ENCODE results near the gene FAM162B. TPM values are rescaled to one million over a fixed set of nuclear protein-coding genes. Genes with fewer than 3 reads are reported as not detected.
"Not testable (repeated sequence)": the region's sequence is repeated elsewhere in the genome, so short reads cannot be mapped to it uniquely, and the experiment has no call there.

FAM162B gene
- total RNA-seq, 2 experiments from 2014 or later, result not detected

DNA sequence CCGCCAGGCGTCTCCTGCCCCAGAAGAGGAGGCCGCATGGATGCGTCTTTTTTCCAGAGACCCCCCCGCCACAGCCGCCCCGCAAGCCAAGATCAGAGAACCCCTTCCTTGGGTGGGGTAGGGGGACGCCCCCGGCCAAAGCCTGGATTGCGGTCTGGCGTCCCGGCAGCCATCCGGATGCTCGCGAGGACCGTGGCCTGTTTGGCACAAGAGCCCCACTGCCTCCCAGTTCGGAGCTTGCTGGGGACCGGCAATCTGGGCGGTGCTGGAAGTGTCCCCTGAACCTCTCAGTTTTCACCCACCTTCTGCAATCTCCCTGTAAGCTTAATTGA, 924 bp downstream of the FAM162B start:
- intact Hi-C loops (cut with micrococcal nuclease), result no loop called here
- Mint-ChIP-seq H3K4me1 (ENCODE audit: low read depth) (peaks cover 9% of the 10 kb centered on the region), H3K27ac (no peak overlapping the region), H3K27me3 (peaks cover 35% of the 10 kb centered on the region), H3K9me3 (no peaks in the 10 kb centered on the region), H3K4me3 (peak overlapping the region; percentile 18), H3K36me3 (no peaks in the 10 kb centered on the region)
- POLR2A ChIA-PET, result no interaction called here
- DNase-seq, result no peak
- CTCF ChIA-PET, result no interaction called here

DNA sequence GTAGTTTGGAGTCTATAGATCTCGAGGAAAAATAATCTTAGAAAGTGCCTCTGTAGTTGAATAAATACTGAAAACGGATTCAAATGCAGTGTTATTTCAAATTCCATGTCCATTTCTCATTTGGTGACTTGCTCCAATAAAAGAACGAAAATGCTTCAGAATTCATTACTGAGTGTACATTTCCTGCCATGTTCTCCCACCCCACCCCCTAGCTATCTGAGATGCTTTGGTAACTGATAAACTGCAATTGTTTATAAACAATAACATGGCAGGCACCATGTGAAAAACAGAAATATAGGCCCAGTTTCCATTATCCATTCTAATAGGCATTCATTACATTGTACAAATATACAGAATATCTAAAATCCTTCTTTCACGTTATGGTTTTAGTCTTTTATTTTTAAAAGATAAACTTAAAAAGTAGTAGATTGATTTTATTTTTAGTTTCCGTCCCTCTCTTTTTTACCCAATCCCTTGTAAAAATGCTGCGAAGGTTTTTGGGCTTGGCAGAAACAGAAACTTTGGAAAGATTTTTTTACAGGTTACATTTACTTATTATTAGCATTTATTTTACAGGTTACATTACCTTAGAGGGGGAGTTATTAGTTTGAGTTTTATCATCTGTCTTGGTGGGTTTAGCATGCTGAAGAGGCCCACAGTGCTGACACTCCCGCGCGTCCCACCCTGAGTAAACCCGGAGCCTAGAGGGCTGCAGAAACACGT, 1.5 kb downstream of the FAM162B start:
- H3K27ac Mint-ChIP-seq, result no peak overlapping the region
- POLR2A ChIA-PET, result no interaction called here
- peak overlapping the region; percentile 13 for H3K4me3 Mint-ChIP-seq
- no peaks in the 10 kb centered on the region for H3K9me3 Mint-ChIP-seq
- no peaks in the 10 kb centered on the region for H3K36me3 Mint-ChIP-seq
- peaks cover 35% of the 10 kb centered on the region for H3K27me3 Mint-ChIP-seq
- intact Hi-C loops (cut with micrococcal nuclease), result no loop called here
- DNase-seq, result no peak
- CTCF ChIA-PET, result no interaction called here
- H3K4me1 Mint-ChIP-seq (ENCODE audit: low read depth), result peaks cover 9% of the 10 kb centered on the region

DNA sequence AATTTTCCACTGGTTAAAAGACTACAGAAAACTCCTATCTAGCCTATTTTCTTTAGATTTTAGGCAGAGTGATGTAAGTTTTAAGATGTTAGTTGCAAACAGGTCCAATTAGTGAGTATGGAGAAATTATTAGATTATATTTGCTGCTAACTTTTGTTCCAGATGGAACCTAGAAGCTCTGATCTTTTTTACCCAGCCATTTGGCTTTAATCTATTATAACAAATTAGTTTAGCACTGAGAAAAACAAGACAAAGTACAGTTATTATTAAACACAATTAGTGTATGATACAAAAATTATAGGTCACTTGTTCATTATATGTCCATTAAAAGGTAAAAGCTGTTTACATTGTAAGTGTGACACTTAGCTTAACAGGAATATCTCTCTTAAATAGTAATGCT, 2.5 kb downstream of the FAM162B start:
- Mint-ChIP-seq H3K4me3 (no peak overlapping the region), H3K36me3 (no peaks in the 10 kb centered on the region), H3K9me3 (no peaks in the 10 kb centered on the region), H3K27me3 (peaks cover 33% of the 10 kb centered on the region), H3K4me1 (ENCODE audit: low read depth) (peaks cover 9% of the 10 kb centered on the region), H3K27ac (no peak overlapping the region)
- intact Hi-C loops (cut with micrococcal nuclease), result no loop called here
- ChIA-PET POLR2A (no interaction called here), CTCF (interaction anchor here (0.6 kb wide), 1 partner anchor 643 kb away, joined by 3 read pairs; no protein-coding TSS in a partner anchor)
- no peak for DNase-seq

DNA sequence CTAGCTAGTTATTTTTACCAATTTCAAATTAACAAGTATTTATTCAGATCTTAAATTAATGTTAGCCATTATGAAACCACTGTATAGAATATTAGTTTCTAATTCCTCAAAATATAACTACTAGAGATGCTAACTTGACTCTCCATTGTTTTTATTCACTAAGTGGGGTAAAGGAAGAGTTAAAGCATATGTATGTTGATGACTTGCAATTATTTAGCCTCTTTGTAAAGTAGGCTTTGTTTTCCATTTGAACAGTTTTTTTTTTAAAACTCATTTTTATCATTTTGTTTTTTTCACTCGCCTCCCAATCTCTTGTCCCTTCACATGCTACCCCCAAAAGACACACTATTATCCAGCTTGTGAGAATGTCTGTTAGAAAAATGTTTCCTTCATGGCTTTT, 3.3 kb downstream of the FAM162B start:
- CTCF ChIA-PET, result no interaction called here
- Mint-ChIP-seq H3K27ac (no peak overlapping the region), H3K27me3 (peaks cover 33% of the 10 kb centered on the region), H3K9me3 (no peaks in the 10 kb centered on the region), H3K36me3 (no peaks in the 10 kb centered on the region), H3K4me3 (no peak overlapping the region), H3K4me1 (ENCODE audit: low read depth) (peaks cover 9% of the 10 kb centered on the region)
- no peak for DNase-seq
- intact Hi-C loops (cut with micrococcal nuclease), result no loop called here
- POLR2A ChIA-PET, result no interaction called here

DNA sequence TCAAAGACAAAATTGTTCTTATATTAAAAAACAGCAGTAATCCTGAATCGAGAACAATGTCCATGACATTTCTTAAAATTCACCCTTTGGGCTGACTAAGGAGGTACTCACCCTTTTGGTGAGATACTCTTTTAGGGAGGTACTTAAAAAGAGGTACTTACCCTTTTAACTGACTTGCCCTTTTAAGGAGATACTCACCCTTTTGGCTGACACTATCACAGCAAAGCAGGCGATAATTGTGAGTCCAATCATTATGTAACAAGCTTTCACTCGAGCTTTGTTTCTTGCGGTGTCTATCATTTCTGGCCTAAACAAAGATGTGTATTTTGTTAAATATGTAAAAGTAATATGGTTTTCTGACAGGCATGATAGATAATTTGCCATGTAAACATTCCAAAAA, 3.7 kb downstream of the FAM162B start:
- H3K9me3 Mint-ChIP-seq, result no peaks in the 10 kb centered on the region
- no peak for DNase-seq
- peaks cover 9% of the 10 kb centered on the region for H3K4me1 Mint-ChIP-seq (ENCODE audit: low read depth)
- H3K4me3 Mint-ChIP-seq, result no peak overlapping the region
- H3K36me3 Mint-ChIP-seq, result no peaks in the 10 kb centered on the region
- ChIA-PET CTCF (no interaction called here), POLR2A (no interaction called here)
- H3K27me3 Mint-ChIP-seq, result peaks cover 31% of the 10 kb centered on the region
- H3K27ac Mint-ChIP-seq, result no peak overlapping the region
- intact Hi-C loops (cut with micrococcal nuclease), result no loop called here

DNA sequence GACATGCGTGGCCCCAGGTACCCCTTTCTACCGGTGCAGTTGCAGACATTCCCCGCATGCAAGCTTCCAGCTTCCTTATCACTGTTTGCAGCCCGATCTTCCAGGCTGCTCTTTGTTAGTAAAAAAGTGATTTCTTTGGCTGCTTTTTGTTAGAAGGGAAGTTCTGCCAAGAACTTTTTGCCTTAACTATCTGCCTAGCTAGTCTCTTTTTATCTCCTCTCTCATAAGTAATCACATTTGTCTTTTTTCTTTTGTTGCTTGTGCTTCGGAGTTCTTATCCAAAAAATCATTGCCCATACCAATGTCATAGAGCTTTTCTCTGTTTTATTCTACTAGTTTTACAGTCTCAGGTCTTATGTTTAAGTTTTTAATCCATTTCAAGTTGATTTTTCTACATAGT, 20.3 kb downstream of the FAM162B start:
- intact Hi-C loops (cut with micrococcal nuclease), result no loop called here
- no peak for DNase-seq
- CTCF ChIA-PET, result no interaction called here

DNA sequence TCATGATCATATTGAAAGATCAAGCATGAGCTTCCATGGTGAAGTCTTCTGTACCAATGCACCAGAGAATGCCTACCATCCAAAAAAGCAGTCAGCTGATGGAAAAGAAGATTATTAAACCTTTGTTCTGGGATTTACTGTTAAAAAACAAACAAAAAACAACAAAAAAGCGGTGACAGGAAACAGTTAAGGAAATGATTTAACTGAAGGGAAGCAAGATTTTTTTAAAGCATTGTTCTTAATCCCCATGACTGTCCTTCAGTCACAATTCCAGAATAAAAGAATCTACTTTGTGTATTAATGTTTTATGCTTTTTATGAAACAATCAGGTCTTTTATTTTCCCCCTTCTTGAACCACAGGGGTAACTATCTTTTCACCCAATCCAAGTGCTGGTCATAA, 23.9 kb downstream of the FAM162B start:
- Mint-ChIP-seq H3K27me3 (no peaks in the 10 kb centered on the region), H3K4me1 (ENCODE audit: low read depth) (no peaks in the 10 kb centered on the region), H3K27ac (no peak overlapping the region), H3K9me3 (peaks cover 51% of the 10 kb centered on the region), H3K36me3 (peaks cover 14% of the 10 kb centered on the region), H3K4me3 (no peak overlapping the region)
- ChIA-PET CTCF (no interaction called here), POLR2A (no interaction called here)
- DNase-seq, result no peak
- intact Hi-C loops (cut with micrococcal nuclease), result no loop called here

More for the DNA sequence above, 20.3 kb downstream of the FAM162B start:
- Mint-ChIP-seq H3K27me3 (no peaks in the 10 kb centered on the region), H3K4me3 (no peak overlapping the region), H3K36me3 (no peaks in the 10 kb centered on the region), H3K4me1 (ENCODE audit: low read depth) (no peaks in the 10 kb centered on the region), H3K27ac (no peak overlapping the region), H3K9me3 (peaks cover 30% of the 10 kb centered on the region)
- POLR2A ChIA-PET, result no interaction called here

DNA sequence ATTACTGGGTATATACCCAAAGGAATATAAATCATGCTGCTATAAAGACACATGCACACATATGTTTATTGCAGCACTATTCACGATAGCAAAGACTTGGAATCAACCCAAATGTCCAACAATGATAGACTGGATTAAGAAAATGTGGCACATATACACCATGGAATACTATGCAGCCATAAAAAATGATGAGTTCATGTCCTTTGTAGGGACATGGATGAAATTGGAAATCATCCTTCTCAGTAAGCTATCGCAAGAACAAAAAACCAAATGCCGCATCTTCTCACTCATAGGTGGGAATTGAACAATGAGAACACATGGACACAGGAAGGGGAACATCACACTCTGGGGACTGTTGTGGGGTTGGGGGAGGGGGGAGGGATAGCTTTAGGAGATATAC, 25.0 kb downstream of the FAM162B start:
- H3K27me3 Mint-ChIP-seq; intact Hi-C loops (cut with micrococcal nuclease); H3K4me3 Mint-ChIP-seq; H3K4me1 Mint-ChIP-seq (ENCODE audit: low read depth); DNase-seq; POLR2A ChIA-PET; CTCF ChIA-PET; H3K27ac Mint-ChIP-seq: not testable (repeated sequence)
- Mint-ChIP-seq H3K9me3 (peaks cover 56% of the 10 kb centered on the region), H3K36me3 (peaks cover 21% of the 10 kb centered on the region)

DNA sequence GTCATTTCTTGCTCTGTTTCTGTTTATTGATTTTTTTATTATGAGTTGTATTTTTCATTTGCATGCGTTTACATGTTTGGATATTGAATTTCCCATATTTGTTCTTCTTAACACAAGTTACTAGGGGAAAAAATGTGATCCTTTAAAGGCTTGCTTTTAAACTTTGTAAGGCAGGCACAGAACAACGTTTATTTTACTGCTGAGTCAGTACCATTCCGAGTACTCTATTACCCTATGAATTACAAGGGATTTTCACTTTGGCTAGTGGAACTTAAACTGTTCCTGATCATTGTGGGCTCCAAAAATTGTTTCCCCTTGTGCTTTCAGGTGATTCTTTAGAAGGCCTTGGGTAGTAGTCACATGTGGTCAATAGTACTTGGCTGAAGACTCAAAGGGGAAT, 28.5 kb downstream of the FAM162B start:
- no peak overlapping the region for H3K27ac Mint-ChIP-seq
- peaks cover 35% of the 10 kb centered on the region for H3K36me3 Mint-ChIP-seq
- H3K4me1 Mint-ChIP-seq (ENCODE audit: low read depth), result no peaks in the 10 kb centered on the region
- ChIA-PET POLR2A (no interaction called here), CTCF (no interaction called here)
- H3K27me3 Mint-ChIP-seq, result no peaks in the 10 kb centered on the region
- peaks cover 44% of the 10 kb centered on the region for H3K9me3 Mint-ChIP-seq
- intact Hi-C loops (cut with micrococcal nuclease), result no loop called here
- H3K4me3 Mint-ChIP-seq, result no peak overlapping the region
- DNase-seq, result no peak

DNA sequence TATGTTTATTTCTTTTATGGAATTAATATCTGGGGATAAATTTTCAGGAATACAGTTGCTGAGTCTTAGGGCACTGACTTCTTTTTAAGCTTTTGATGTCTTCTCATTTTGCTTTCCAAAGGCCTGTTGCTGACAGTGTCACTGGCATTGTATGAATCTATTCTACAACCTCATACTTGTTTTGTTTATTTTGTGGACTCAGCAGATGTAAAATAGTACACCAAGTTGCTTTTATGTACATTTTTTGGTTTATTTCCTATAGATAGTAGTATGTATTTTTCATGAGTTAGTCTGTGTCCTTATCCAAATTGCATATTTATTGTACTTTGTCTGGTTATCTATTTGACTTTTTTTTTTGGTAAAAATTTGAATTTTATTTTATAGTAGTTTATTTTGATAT, 35.0 kb downstream of the FAM162B start:
- H3K9me3 Mint-ChIP-seq, result peaks cover 3% of the 10 kb centered on the region
- no peak overlapping the region for H3K4me3 Mint-ChIP-seq
- H3K36me3 Mint-ChIP-seq, result peaks cover 42% of the 10 kb centered on the region
- ChIA-PET CTCF (no interaction called here), POLR2A (no interaction called here)
- H3K27ac Mint-ChIP-seq, result no peak overlapping the region
- intact Hi-C loops (cut with micrococcal nuclease), result no loop called here
- no peaks in the 10 kb centered on the region for H3K4me1 Mint-ChIP-seq (ENCODE audit: low read depth)
- H3K27me3 Mint-ChIP-seq, result no peaks in the 10 kb centered on the region
- DNase-seq, result no peak

DNA sequence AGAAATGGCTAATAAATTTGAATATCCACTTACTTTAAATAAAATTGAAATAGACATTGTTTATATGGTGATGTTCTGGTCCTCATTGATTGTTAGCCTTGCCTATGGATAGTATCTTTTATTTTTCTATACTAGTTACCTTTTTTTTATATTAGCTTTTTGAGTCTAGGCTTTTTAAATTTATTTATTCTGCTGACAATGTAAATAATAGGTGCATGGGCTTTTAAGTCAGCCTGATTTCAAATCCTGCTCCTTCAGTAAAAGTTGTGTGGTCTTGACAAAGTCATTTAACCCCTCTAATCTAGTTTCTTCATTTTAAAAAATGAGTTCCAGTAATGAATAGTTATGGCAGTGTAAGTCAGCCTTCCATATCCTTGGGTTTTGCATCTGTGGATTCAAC, 38.6 kb downstream of the FAM162B start:
- peaks cover 46% of the 10 kb centered on the region for H3K36me3 Mint-ChIP-seq
- CTCF ChIA-PET, result no interaction called here
- no peaks in the 10 kb centered on the region for H3K9me3 Mint-ChIP-seq
- POLR2A ChIA-PET, result no interaction called here
- no peak overlapping the region for H3K4me3 Mint-ChIP-seq
- intact Hi-C loops (cut with micrococcal nuclease), result no loop called here
- no peak overlapping the region for H3K27ac Mint-ChIP-seq
- DNase-seq, result no peak
- H3K27me3 Mint-ChIP-seq, result no peaks in the 10 kb centered on the region
- no peaks in the 10 kb centered on the region for H3K4me1 Mint-ChIP-seq (ENCODE audit: low read depth)

DNA sequence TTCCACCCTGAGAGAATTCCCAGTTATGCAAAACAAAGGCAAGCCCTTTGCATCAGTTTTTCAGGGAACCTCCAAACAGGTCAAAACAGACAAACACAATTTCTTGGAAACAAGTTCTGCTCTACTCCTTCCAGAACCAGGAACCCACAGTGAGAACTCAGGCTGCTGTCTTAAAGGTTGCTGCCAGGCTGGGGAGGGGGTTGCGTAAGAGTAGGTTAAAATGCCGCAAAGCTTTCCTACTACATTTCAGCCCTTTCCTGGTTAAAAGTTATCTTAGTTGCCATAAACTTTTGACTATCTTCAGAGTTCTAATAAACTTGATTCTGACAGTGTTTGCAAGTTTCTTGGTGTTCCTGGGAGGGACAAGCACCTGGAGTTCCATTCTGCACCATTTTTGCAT, 50.8 kb downstream of the FAM162B start:
- Mint-ChIP-seq H3K9me3 (no peaks in the 10 kb centered on the region), H3K4me3 (no peak overlapping the region), H3K27ac (no peak overlapping the region), H3K36me3 (peaks cover 33% of the 10 kb centered on the region), H3K4me1 (ENCODE audit: low read depth) (peaks cover 8% of the 10 kb centered on the region), H3K27me3 (no peaks in the 10 kb centered on the region)
- POLR2A ChIA-PET, result no interaction called here
- intact Hi-C loops (cut with micrococcal nuclease), result no loop called here
- no peak for DNase-seq
- CTCF ChIA-PET, result no interaction called here

DNA sequence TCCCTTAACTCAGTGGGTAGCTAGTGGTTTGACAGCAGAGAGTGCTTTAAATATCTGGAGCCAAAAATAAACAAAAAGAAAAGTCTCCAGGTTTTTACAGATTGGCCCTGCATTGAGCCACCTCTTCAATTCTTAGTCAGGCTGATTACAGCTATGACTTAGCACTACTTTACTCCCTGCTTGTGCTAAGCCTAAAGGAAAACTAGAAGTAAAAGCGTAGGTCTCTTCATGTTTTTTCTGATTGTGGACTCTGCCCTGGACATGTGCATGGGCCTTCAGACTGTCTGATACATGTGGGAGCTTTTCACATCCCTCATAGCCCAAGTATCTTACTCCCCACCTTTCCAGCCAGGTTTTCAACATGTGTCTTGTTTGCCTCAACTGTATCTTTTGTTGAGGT, 51.2 kb downstream of the FAM162B start:
- Mint-ChIP-seq H3K4me1 (ENCODE audit: low read depth) (peaks cover 8% of the 10 kb centered on the region), H3K27ac (no peak overlapping the region), H3K27me3 (no peaks in the 10 kb centered on the region), H3K4me3 (no peak overlapping the region), H3K36me3 (peaks cover 32% of the 10 kb centered on the region), H3K9me3 (no peaks in the 10 kb centered on the region)
- no peak for DNase-seq
- POLR2A ChIA-PET, result no interaction called here
- CTCF ChIA-PET, result no interaction called here
- intact Hi-C loops (cut with micrococcal nuclease), result no loop called here

DNA sequence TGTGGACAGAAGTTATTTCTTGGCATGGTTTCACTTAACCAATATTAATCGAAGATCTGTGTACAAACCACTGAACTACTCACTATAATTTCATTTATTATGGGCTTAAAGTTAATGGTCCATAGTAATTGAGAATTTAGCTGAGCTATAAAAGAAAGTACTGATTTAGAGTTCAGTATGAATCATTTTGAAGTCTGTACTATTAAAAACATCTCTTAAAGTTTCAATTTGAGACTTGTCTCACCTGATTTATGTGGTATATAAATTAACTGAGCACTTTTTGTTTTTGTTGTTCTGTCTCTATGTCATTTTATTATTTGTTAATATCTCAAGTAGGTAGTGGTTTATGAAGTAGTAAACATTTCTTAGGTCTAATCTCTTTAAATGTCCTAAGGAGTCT, 59.6 kb downstream of the FAM162B start:
- H3K36me3 Mint-ChIP-seq, result peaks cover 14% of the 10 kb centered on the region
- POLR2A ChIA-PET, result no interaction called here
- no peak overlapping the region for H3K4me3 Mint-ChIP-seq
- H3K27ac Mint-ChIP-seq, result no peak overlapping the region
- intact Hi-C loops (cut with micrococcal nuclease), result no loop called here
- no peak for DNase-seq
- peaks cover 4% of the 10 kb centered on the region for H3K4me1 Mint-ChIP-seq (ENCODE audit: low read depth)
- H3K9me3 Mint-ChIP-seq, result no peaks in the 10 kb centered on the region
- CTCF ChIA-PET, result no interaction called here
- H3K27me3 Mint-ChIP-seq, result no peaks in the 10 kb centered on the region

Data from activated CD4-positive, alpha-beta memory T cell treated with anti-CD3 and anti-CD28 coated beads for 36 hours (primary cell).